ENCODE data around the gene UPF1. TPM values are rescaled to one million over a fixed set of nuclear protein-coding genes. Genes with fewer than 3 reads are reported as not detected.

Gene UPF1
- total RNA-seq, 2 experiments from 2014 or later, result 98.4 to 98.7 TPM

DNA sequence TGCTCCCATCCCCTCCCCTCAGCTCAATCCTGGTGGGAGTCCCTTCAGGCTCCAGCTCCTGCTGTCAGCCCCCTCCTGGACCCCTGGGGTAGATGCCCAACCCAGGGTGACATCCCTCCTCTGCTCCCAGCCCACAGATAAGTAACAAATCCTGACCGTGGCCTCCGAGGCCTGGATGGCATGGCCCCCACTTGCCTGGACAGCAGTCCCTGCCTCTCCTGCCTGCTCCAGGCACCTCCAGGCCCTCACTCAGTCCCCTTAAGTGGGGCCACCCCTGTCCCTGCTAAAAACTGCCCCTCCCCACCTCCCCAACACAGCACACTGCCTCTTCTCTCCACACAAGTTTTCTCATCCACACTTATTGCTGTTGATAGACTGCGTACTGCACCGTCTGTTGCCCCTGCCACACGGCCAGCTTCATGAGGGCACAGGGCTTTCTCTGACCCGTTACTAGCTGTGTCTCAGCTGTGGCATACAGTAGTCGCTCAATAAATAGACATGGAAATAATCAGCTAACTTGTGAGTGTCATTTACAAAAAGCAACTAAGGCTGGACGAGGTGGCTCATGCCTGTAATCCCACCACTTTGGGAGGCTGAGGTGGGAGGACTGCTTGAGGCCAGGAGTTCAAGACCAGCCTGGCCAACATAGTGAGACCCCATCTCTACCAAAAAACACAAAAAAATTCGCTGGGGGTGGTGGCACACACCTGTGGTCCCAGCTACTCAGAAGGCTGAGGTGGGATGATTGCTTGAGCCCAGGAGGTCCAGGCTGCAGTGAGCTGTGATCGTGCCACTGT lies 58.4 kb downstream of the UPF1 start:
- Mint-ChIP-seq H3K27ac (no peak overlapping the region), H3K4me1 (no peaks in the 10 kb centered on the region), H3K9me3 (ENCODE audit: low read depth) (no peaks in the 10 kb centered on the region), H3K27me3 (peaks cover 12% of the 10 kb centered on the region), H3K36me3 (no peaks in the 10 kb centered on the region), H3K4me3 (no peak overlapping the region)
- ATAC-seq (no peak), DNase-seq (no peak)
- CTCF ChIA-PET, result interaction anchor here (0.7 kb wide), 1 partner anchor 429 kb away, joined by 3 read pairs; no protein-coding TSS in a partner anchor

DNA sequence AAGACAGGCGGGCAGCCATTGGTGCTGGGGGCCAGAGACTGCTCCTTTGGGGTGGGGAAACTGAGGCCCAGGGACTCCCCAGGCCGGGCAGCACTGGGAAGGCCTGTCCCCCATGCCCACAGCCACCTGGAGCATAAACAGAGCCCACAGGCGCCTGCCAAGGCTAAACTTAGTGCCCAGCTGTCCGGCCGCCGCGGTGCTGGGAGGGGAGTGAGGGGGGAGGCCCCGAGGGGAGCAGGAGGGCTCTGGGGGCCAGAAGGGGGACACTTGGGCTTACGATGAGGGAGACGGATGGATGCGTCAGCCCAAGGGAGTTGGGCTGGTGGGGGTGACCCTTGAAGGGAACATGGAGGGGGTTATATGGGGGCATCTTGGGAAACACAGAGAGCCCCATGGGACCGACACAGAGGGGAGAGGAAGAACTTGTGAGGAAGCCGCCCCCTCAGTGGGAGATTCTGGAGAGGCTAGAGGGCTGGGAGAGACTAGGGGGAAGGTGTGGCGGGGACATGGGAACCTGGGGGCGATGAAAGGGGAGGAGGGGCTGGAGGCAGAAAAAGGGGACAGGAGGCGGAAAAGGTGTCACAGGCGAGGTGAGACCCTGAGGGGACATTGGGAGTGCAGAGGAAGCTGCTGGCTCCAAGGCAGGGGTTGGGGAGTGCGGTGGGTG lies 62.0 kb downstream of the UPF1 start:
- DNase-seq (no peak), ATAC-seq (no peak)
- Mint-ChIP-seq H3K4me3 (no peak overlapping the region), H3K9me3 (ENCODE audit: low read depth) (no peaks in the 10 kb centered on the region), H3K27ac (no peak overlapping the region), H3K36me3 (no peaks in the 10 kb centered on the region), H3K27me3 (peaks cover 30% of the 10 kb centered on the region), H3K4me1 (peaks cover 9% of the 10 kb centered on the region)
- CTCF ChIA-PET, result interaction anchor here (1.6 kb wide), 1 partner anchor 12 kb away, joined by 3 read pairs; no protein-coding TSS in a partner anchor

DNA sequence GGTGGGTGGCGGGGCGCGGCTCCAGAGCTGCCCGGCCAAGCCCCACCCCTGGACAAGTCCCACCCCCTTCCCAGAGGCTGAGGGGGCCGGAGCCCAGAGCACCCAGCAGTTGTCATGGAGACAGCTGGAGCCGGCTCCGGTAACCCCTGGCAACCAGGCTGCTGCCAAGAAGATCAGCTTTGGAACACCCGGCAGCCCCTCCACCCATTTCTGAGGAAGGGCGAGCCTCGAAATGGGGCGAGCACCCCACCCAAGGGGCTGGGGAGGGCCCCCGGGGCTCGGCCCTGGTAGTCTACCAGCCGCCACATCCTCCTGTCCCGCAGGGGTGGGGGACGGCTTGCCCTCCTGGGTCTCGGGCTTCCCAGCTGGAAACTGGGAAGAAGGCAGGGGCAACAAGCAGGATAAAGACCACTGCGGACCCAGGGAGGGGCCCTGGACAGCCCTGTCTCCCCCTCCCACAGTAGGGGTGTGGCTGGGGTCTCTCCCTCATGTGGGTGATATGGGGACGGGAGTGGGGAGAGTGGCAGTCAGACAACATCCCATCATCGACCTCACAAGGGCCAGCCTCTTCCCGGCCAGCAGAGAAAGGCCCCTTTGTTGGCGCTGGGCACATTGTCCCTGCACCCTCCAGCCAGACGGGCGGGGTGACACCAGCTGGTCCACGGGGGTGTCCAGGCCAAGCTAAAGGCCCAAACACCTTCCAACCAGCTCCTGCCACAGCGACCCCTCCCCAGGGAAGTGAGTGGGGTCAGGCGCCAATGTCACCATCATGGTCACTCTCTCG lies 62.7 kb downstream of the UPF1 start:
- CTCF ChIA-PET, result interaction anchor here (0.7 to 1.6 kb wide), 2 partner anchors 11 to 51 kb away, joined by 3 read pairs; no protein-coding TSS in a partner anchor
- no peaks in the 10 kb centered on the region for H3K9me3 Mint-ChIP-seq (ENCODE audit: low read depth)
- ATAC-seq, result no peak

DNA sequence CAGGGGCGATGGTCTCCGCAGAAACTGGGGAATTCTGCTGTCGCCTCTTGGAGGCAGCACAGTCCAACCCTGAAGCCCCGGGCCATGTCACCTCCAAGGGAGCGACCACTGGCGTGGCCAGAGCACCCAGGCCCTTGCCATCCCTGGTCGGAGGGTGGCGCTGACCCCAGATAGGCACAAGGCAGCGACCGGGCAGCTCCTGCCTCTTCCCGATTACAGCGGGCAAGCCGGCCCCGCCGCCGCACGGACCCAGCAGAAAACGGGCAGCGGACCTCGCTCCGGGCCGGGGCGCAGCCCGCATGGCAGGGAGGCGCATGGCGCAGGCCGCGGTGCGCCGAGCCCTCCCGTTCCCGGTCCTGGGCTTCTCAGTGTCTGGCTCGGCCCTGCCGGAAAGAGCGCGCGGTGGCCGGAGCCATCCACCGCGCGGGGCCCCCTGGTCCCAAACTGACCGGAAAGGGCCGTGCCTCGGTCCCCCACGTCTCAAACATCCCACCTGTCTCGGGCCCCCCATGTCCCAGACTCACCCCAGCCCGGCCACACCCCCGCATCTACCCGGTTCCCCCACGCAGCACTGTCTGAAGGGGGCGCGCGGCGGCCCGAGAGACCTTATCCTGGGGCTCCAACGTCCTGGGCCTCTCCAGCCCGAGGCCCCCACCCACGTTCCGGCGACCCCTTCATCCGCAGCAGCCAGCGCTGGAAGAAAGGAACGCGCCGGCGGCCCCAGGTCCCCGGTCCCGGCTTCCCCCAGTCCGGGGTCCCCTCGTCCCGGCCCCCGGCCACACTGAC lies 63.5 kb downstream of the UPF1 start:
- peaks cover 30% of the 10 kb centered on the region for H3K27me3 Mint-ChIP-seq
- CTCF ChIA-PET, result interaction anchor here (0.5 to 0.7 kb wide), 2 partner anchors 52 to 342 kb away, joined by 3 read pairs; no protein-coding TSS in a partner anchor
- ATAC-seq, result no peak
- DNase-seq, result no peak
- peaks cover 9% of the 10 kb centered on the region for H3K4me1 Mint-ChIP-seq
- no peak overlapping the region for H3K27ac Mint-ChIP-seq
- no peaks in the 10 kb centered on the region for H3K9me3 Mint-ChIP-seq (ENCODE audit: low read depth)
- H3K36me3 Mint-ChIP-seq, result no peaks in the 10 kb centered on the region
- H3K4me3 Mint-ChIP-seq, result no peak overlapping the region

More for the DNA sequence above, 62.7 kb downstream of the UPF1 start:
- DNase-seq, result no peak
- H3K4me3 Mint-ChIP-seq, result no peak overlapping the region
- peaks cover 9% of the 10 kb centered on the region for H3K4me1 Mint-ChIP-seq
- H3K27ac Mint-ChIP-seq, result no peak overlapping the region
- H3K27me3 Mint-ChIP-seq, result peaks cover 30% of the 10 kb centered on the region
- no peaks in the 10 kb centered on the region for H3K36me3 Mint-ChIP-seq

DNA sequence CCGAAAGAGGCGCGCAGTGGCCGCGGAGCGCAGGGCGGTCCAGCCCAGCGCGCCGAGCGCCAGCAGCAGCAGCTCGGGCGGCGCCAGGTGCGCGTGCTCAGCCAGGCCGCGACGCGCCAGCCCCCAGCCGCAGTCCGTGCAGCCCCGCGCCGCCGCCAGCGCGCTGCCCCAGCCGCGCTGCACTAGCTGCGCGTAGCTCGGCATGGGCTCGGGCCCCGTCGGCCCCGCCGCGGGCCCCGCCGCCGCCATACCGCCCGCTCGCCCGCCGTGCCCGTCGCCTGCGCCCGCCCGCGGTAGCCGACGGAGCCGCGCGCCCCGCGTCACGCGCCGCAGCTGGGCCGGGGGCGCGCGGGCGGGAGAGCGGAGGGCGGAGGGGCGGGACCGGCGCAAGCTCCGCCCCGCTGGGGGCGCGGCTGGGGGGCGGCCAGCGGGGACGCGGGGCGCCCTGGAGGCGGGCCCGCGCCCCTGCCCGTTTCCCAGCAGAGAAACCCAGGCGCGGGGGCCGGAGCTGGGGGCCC lies 64.1 kb downstream of the UPF1 start, which contains the start of gene CERS1:
Gene CERS1, minus strand, starts transcription at position 335 of the 518 bp plus-strand sequence. Its CDS starts 86 bp downstream, at position 249.
- H3K4me3 Mint-ChIP-seq, result no peak within 1 kb of the TSS
- H3K27me3 Mint-ChIP-seq, result peaks cover 30% of the 10 kb centered on the region
- H3K4me1 Mint-ChIP-seq, result peaks cover 9% of the 10 kb centered on the region
- H3K9me3 Mint-ChIP-seq (ENCODE audit: low read depth), result no peaks in the 10 kb centered on the region
- DNase-seq (no peak), ATAC-seq (no peak)
- CTCF ChIA-PET, result no interaction called here
- peaks cover under 1% of the 10 kb centered on the region for H3K36me3 Mint-ChIP-seq
- H3K27ac Mint-ChIP-seq, result no peak within 1 kb of the TSS

DNA sequence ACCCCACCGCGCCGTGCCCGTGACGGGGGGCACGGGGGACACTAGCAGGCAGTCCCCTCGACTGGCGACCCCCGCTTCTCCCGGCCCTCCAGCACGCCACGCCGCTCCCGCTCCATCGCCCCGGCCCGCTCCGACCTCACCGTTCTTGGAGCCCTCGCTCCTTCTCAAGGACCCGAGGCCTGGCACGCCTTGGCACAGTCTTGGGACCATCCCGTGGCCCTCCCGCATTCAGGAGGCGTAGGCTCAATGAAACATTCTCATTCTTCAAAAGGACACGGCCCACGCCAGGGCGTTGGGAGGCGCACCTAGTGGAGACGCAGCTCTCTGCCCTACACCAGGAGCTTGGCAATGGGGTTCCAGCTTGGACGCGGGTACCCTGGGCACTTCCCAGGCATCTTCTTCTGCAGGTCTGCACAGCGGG lies 64.7 kb downstream of the UPF1 start:
- H3K4me3 Mint-ChIP-seq, result no peak overlapping the region
- H3K36me3 Mint-ChIP-seq, result peaks cover 2% of the 10 kb centered on the region
- no peaks in the 10 kb centered on the region for H3K9me3 Mint-ChIP-seq (ENCODE audit: low read depth)
- H3K4me1 Mint-ChIP-seq, result peaks cover 9% of the 10 kb centered on the region
- CTCF ChIA-PET, result no interaction called here
- no peak overlapping the region for H3K27ac Mint-ChIP-seq
- peaks cover 30% of the 10 kb centered on the region for H3K27me3 Mint-ChIP-seq
- DNase-seq (no peak), ATAC-seq (no peak)

DNA sequence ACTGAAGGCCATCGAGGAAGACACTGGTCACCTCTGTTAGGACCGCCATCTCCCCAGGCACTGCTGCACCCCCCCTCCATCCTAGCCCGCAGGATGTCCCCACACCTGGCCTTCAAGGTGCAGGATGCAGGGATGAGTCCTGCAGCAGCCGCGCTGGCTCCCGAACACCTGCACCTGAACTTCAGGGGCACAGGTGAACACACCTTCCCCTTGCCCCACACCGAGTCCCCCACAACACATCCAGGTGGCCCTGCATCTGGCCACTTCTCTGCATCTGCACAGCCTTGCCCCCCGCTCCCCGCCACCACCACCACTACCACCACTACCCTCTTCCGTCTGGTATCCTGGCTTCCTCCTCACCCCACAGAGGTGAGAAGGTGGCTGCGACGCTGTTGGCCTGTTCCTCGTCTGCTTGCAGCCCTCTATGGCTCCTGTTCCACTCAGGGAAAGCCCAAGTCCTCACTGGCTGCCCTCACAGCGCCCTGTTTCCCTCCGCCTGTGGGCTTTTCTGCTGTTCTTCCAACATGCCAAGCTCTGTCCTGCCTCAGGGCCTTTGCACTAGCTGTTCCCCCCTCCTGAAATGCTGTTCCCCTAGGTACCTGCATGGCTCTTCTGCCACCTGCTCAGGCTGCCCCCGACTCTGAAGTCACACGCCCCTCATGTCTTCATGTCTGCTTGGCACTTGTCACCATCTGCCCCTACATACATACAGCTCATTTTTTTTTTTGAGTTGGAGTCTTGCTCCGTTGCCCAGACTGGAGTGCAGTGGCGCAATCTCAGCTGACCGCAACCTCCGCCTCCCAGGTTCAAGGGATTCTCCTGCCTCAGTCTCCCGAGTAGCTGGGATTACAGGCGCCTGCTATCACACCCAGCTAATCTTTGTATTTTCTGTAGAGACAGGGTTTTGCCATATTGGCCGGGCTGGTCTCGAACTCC lies 65.6 kb downstream of the UPF1 start:
- Mint-ChIP-seq H3K9me3 (ENCODE audit: low read depth) (no peaks in the 10 kb centered on the region), H3K27ac (no peak overlapping the region), H3K4me1 (peaks cover 9% of the 10 kb centered on the region), H3K4me3 (no peak overlapping the region), H3K36me3 (peaks cover 5% of the 10 kb centered on the region), H3K27me3 (peaks cover 30% of the 10 kb centered on the region)
- ATAC-seq, result no peak
- no peak for DNase-seq
- CTCF ChIA-PET, result no interaction called here

DNA sequence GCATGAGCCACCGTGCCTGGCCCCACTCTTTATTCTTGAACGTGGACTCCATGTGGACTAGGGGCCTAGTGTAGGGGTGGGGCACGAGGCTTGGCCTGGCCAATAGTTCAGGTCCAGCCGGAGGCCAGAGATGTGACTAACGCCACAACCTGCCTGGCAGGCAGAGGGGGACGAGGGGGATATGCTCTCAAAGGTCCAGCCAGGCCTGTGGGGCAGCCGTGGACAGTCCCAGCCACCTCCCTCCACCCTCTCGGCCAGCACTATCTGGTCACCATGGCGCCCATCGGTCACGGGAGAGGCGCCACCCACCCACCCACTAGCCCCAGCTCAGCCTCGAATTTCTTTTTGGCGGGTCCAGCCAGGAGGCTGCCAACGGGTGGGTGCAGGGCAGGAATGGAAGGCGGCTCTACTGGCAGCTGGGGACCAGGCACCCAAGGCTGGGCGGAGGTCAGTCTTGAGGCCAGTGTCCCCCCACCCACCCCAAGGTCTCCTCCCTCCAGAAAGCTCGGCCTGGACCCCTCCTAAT lies 66.4 kb downstream of the UPF1 start:
- Mint-ChIP-seq H3K9me3 (ENCODE audit: low read depth) (no peaks in the 10 kb centered on the region), H3K4me1 (peaks cover 9% of the 10 kb centered on the region), H3K27ac (no peak overlapping the region), H3K27me3 (peaks cover 28% of the 10 kb centered on the region), H3K4me3 (no peak overlapping the region), H3K36me3 (peaks cover 5% of the 10 kb centered on the region)
- CTCF ChIA-PET, result no interaction called here
- no peak for DNase-seq
- no peak for ATAC-seq

DNA sequence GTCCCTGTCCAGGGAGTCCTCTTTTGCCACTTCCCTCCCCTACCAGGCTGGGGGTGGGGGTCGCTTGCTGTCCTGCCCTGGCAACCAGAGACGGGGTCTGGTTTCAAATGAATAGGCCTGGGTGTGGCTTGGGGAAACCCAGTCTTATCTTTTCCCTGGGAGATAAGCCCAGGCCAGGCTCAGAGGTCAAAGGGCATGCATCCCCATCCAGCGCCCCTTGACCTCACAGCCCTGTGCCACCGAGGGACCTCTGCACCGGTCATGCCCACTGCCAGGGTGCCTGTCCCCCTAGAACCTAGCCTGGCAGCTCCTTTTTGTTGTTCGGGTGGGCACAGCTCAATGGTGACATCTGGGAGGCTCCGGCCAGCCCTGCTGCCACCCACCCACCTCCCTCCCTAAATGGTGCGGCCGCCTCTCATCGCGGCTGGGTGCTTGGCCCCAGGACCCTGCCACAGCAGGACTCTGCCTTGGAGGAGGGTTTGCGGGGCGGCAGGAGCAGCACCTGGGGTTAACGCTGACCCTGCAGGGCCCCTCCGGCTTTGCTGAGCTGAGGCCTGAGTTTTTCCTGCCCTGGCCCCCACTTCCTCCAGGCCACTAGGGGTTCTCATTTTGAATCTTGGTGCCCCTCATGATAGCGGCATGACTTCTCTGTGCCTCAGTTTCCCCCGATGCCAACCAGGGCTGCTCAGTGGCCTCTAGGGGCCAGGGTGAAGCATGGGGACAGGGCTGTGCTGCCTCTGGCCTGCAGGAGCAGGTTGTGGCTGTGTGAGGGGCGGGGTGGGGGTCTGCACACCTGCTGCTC lies 67.0 kb downstream of the UPF1 start:
- no peaks in the 10 kb centered on the region for H3K9me3 Mint-ChIP-seq (ENCODE audit: low read depth)
- no peak overlapping the region for H3K27ac Mint-ChIP-seq
- peaks cover 26% of the 10 kb centered on the region for H3K27me3 Mint-ChIP-seq
- no peak for DNase-seq
- no peak overlapping the region for H3K4me3 Mint-ChIP-seq
- CTCF ChIA-PET, result no interaction called here
- no peak for ATAC-seq
- H3K4me1 Mint-ChIP-seq, result peaks cover 9% of the 10 kb centered on the region
- H3K36me3 Mint-ChIP-seq, result peaks cover 5% of the 10 kb centered on the region

DNA sequence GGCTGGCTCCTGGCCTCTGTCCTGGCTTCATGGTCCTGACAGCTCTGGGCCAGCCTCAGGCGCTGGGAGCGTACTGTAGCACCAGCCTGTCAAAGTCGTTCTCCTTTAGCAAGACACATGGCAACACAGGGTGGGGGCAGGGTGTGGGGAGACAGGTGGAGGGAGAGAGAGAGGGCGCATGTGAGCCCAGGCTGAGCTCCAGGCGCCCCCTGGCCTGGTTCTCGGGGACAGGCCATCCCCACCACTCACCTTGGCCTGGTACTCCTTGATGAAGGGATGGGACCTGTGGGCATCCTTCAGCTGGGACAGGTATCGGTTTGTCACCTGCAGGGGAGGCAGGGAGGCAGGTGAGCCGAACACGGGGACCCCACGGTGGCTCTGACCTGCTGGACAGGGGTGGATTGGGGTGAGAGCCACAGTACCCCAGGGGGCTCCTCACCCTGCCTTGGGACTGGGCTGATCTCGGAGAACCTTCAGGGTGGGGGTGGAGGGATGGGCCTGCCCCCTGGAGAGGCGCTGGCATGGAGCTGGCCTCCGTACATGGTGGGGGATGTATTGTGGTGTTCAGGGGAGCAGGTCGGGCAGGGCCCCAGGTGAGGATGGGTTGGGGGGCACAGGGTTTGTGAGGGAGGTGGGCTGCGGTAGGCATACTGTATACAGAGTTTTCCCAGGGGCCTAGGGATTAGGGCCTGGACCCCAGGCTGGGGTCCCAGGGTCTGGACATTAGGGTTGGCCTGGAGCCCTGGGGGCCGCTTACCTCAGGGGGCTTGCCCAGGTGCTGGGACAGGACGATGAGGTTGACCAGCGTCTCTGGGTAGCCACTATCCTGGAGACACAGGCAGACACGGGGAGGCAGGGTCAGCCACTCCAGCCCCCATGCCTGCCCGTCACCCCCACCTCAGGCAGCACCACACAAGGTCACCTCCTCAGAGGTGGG lies 68.1 kb downstream of the UPF1 start:
- H3K4me3 Mint-ChIP-seq, result no peak overlapping the region
- peaks cover 9% of the 10 kb centered on the region for H3K4me1 Mint-ChIP-seq
- CTCF ChIA-PET, result interaction anchor here (0.6 kb wide), 1 partner anchor 28 kb away, joined by 5 read pairs; no protein-coding TSS in a partner anchor
- no peaks in the 10 kb centered on the region for H3K9me3 Mint-ChIP-seq (ENCODE audit: low read depth)
- H3K36me3 Mint-ChIP-seq, result peaks cover 5% of the 10 kb centered on the region
- H3K27ac Mint-ChIP-seq, result no peak overlapping the region
- ATAC-seq, result no peak
- H3K27me3 Mint-ChIP-seq, result peaks cover 19% of the 10 kb centered on the region
- no peak for DNase-seq

Data from activated CD8-positive, alpha-beta memory T cell treated with anti-CD3 and anti-CD28 coated beads, Interleukin-2, amount 10 ng/mL, durations not matched to agents 7 days and 5 days (primary cell).